Neutrophil (primary cell): Measurements from ENCODE around the gene SORCS2.

Experiments
- H3K27ac ChIP-seq: fragments of 200-600 bp; sonication (generic); 2 replicates; pipeline ENCODE4 v1.5.1; 2016; ENCODE audit warnings: mild to moderate bottlenecking, moderate library complexity
- H3K27me3 ChIP-seq: fragments of 200-600 bp; sonication (generic); 2 replicates; pipeline ENCODE4 v1.6.0; 2016; ENCODE audit warnings: mild to moderate bottlenecking
- H3K36me3 ChIP-seq: fragments of 200-600 bp; sonication (generic); 2 replicates; pipeline ENCODE4 v1.5.1; 2017
- H3K4me1 ChIP-seq, 2 experiments: fragments of 200-600 bp in 1 of 2; sonication (generic) in 1 of 2; 1 replicate in 1 of 2; 2 replicates in 1 of 2; pipeline versions ENCODE4 v1.5.1 to v1.6.1; 2013 to 2016; ENCODE audit warnings: low read depth in 1 of 2, low read length in 1 of 2, mild to moderate bottlenecking in 1 of 2, moderate library complexity in 1 of 2; ENCODE audit not compliant: control insufficient read depth in 1 of 2, insufficient read depth in 1 of 2
- H3K4me3 ChIP-seq, 2 experiments: fragments of 200-600 bp in 1 of 2; sonication (generic) in 1 of 2; 1 replicate in 1 of 2; 2 replicates in 1 of 2; pipeline ENCODE4 v1.5.1; 2013 to 2016; ENCODE audit warnings: low read depth in 1 of 2, low read length in 1 of 2, mild to moderate bottlenecking in 1 of 2, moderate library complexity in 1 of 2
- H3K9me3 ChIP-seq: fragments of 200-600 bp; sonication (generic); 2 replicates; pipeline ENCODE4 v1.5.1; 2016
- CTCF ChIP-seq: fragments of 200-600 bp; sonication (generic); IDR thresholded peaks from 2 replicates; pipeline ENCODE4 v1.5.1; 2016; ENCODE audit warnings: antibody characterized with exemption

Gene SORCS2

GRCh38 chr4:7423801-7424552, 231.6 kb downstream of the SORCS2 start:
- TF ChIP-seq CTCF = no peak
- Histone ChIP-seq H3K9me3 (no peaks in the 10 kb centered on the region), H3K36me3 (no peaks in the 10 kb centered on the region), H3K4me3 (no peak overlapping the region), H3K4me1 (no peaks in the 10 kb centered on the region), H3K27ac (no peak overlapping the region), H3K27me3 (no peaks in the 10 kb centered on the region)

GRCh38 chr4:7424553-7425111, 232.3 kb downstream of the SORCS2 start:
- no peak overlapping the region for H3K27ac ChIP-seq
- no peak for TF ChIP-seq CTCF
- H3K36me3 ChIP-seq = no peaks in the 10 kb centered on the region
- H3K4me1 ChIP-seq = no peaks in the 10 kb centered on the region
- H3K4me3 ChIP-seq = no peak overlapping the region
- H3K9me3 ChIP-seq = no peaks in the 10 kb centered on the region
- no peaks in the 10 kb centered on the region for H3K27me3 ChIP-seq

- no peaks in the 10 kb centered on the region for H3K4me1 ChIP-seq
- no peak overlapping the region for H3K27ac ChIP-seq
- no peak overlapping the region for H3K4me3 ChIP-seq
- H3K36me3 ChIP-seq = no peaks in the 10 kb centered on the region
- H3K27me3 ChIP-seq = no peaks in the 10 kb centered on the region
- no peaks in the 10 kb centered on the region for H3K9me3 ChIP-seq
- no peak for TF ChIP-seq CTCF
Observed at GRCh38 chr4:7425124-7425523, 232.8 kb downstream of the SORCS2 start.

GRCh38 chr4:7425591-7426468, 233.5 kb downstream of the SORCS2 start:
- no peak overlapping the region for H3K27ac ChIP-seq
- no peak for TF ChIP-seq CTCF
- no peaks in the 10 kb centered on the region for H3K9me3 ChIP-seq
- no peaks in the 10 kb centered on the region for H3K36me3 ChIP-seq
- no peak overlapping the region for H3K4me3 ChIP-seq
- no peaks in the 10 kb centered on the region for H3K27me3 ChIP-seq
- H3K4me1 ChIP-seq = no peaks in the 10 kb centered on the region

GRCh38 chr4:7426525-7427171, 234.3 kb downstream of the SORCS2 start:
- Histone ChIP-seq H3K4me3 (no peak overlapping the region), H3K36me3 (no peaks in the 10 kb centered on the region), H3K9me3 (no peaks in the 10 kb centered on the region), H3K4me1 (no peaks in the 10 kb centered on the region), H3K27me3 (no peaks in the 10 kb centered on the region), H3K27ac (no peak overlapping the region)
- no peak for TF ChIP-seq CTCF
